ENCODE measurements around the gene CSTPP1.

DNA sequence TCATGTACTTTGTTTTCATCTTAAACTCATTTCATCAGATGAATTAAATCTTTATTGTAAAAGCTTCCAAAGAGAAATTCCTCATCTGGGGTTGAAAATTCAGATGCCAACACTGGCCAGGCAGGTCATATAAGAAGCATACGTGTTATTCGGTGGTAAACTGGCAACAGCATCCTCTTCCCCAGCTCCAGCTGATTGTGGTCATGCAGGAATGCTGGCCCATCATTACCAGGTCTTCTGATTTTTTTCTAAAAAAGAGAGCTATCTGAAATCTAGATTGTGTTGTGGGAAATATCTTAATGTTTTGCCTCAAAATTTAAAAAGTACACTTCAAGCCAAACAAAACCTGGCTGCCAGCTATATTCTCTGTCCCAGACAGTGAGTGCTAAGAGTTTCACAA, 186.5 kb downstream of the CSTPP1 start:
- TF ChIP-seq CTCF (IDR thresholded peaks at IDR 0.05; ENCODE audit: borderline replicate concordance, extremely low read depth, low read length, poor library complexity, severe bottlenecking) (no peak), EZH2 (IDR thresholded peaks at IDR 0.05; ENCODE audit: borderline replicate concordance, low read depth, low read length, severe bottlenecking) (no peak)

All from DND-41 (cell line).